Fibroblast of skin of scalp (primary cell): ENCODE results near the gene NLRP5. TPM values are rescaled to one million over a fixed set of nuclear protein-coding genes. Genes with fewer than 3 reads are reported as not detected.
"Not testable (repeated sequence)": the region's sequence is repeated elsewhere in the genome, so short reads cannot be mapped to it uniquely, and the experiment has no call there.

Experiments
- DNase-seq: peaks from one replicate; pipeline ENCODE4 v3.0.0-alpha.2; 2013
- polyA plus RNA-seq, 2 experiments: library from polyadenylated mRNA; unstranded; fragments of 120-200 nt; gene quantifications; one replicate each; pipeline ENCODE4 v1.2.1, GENCODE V29; 2013; ENCODE audit not compliant: insufficient read length in 2 of 2

NLRP5 gene
- polyA plus RNA-seq (2013, experiment 1 of 2; ENCODE audit: insufficient read length) = not detected
- not detected for polyA plus RNA-seq (2013, experiment 2 of 2; ENCODE audit: insufficient read length)

DNA sequence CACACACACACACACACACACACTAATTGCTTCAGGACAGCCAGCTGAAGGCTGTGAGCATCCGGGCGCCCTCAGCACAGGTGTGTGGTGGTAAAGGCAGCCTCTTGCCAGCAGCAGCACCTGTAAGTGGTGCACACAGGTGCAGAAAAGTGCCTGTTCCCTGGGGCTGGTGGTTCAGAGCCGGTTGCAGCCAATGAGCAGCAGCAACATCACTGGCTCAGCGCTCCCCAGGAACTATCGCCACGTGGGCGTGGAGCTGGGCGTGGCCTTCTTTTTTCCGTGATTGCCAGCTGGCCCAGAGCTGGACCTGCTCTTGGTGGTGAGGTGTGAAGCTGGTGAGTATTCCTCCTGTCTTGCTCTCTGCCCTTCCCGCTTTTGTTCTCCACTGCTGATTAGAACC, at the start of gene NLRP5:
TSS of gene NLRP5 (plus strand) at position 289 of the 400 bp plus-strand sequence.
- DNase-seq = no peak

DNA sequence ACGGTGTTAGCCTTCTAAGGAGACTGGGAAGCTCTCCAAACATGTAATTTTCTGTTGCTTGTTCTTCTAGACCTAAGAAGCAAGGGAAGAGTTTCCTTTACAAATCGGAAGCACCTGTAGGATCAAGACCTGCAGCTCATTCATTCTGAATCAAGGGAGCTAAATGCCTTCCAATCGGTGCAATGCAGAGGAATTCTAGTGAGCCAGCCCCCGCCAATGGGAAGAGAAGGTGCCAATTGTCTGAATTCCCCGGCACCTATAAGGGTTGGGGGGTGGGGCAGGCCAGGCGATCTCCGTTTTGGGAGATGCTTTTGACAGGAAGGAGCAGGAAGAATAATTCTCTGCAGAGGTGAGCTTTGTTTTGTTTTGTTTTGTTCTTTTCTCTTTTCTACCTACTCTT, 47.4 kb upstream of the NLRP5 start:
- no peak for DNase-seq

DNA sequence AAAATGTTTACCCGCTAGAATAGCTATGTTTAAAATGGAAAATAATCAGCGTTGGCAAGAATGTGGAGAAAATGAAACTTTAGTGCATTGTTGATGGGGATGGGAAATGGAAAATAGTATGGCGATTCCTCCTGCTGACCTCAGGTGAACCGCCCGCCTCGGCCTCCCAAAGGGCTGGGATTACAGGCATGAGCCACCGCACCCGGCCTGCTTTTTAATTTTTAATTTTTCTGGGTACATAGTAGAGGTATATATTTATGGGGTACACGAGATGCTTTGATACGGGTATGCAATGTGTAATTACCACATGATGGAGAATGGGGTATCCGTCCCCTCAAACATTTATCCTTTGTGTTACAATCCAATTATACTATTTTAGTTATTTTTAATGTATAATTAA, 46.3 kb upstream of the NLRP5 start:
- no peak for DNase-seq

DNA sequence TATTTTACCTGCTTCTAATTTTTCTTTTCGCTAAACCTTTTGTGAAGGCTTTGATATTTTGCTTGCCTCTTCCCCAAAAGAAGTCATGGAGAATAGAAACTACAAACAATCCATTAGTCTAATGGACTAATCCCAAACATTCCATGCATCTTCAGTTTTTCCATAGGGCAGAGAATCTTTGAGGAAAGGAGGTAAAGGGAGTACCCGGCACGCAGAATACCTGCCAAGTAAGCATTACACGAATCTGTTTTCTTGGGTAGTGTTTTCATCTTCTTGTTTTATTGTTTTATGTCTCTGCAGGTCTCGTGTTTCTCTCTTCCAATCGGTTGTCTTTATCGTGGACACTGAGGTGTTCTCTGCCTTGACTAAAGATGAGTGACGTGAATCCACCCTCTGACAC, 39.0 kb upstream of the NLRP5 start, which contains the start of gene NLRP8:
TSS of gene NLRP8 (plus strand) at position 301 of the 400 bp plus-strand sequence.
- no peak for DNase-seq

DNA sequence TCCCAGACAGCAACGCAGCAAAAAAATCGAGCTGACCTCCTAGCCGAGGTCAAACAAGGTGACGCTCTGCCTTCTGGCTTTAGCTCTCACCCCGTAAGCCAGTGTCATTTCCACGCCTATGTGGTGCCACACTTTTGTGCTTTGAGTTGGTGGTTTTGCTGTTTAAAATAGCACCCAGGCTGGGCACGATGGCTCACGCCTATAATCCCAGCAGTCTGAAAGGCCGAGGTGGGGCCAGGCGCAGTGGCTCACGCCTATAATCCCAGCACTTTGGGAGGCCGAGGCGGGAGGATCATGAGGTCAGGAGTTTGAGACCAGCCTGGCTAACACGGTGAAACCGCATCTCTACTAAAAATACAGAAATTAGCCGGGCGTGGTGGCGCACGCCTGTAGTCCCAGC, 36.0 kb upstream of the NLRP5 start:
- DNase-seq = not testable (repeated sequence)

DNA sequence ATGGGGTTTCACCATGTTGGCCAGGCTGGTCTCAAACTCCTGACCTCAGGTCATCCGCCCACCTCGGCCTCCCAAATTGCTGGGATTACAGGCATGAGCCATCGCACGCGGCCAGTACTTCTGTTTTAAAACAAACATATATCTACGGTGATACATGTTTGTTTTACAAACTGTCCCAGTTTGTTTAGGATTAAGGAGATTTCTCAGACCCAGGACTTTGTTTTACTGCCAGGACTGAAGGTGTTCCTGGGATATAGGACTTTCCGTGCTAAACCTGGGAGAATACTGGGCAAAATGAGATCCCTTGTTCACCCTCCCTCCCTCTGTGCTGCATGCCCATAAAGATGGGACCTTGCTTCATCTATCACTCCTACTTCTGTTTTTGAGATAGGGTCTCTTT, 30.1 kb upstream of the NLRP5 start:
- no peak for DNase-seq

DNA sequence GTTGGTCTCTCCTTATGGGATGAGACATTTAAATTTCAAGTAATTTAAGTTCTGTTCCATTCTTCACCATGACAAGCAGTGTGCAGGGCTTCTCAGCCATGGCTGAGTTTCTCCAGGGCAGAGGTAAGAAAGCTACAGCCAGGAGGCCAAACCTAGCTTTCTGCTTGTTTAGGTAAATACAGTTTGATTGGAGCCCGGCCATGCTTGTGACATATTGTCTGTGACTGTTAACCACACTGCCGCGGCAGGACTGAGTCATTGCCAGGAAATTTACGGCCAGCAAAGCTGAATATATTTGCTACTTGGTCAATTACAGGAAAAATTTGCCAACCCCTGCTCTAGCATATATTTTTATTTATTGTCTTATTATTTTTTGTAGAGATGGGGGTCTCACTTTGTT, 28.2 kb upstream of the NLRP5 start:
- no peak for DNase-seq

DNA sequence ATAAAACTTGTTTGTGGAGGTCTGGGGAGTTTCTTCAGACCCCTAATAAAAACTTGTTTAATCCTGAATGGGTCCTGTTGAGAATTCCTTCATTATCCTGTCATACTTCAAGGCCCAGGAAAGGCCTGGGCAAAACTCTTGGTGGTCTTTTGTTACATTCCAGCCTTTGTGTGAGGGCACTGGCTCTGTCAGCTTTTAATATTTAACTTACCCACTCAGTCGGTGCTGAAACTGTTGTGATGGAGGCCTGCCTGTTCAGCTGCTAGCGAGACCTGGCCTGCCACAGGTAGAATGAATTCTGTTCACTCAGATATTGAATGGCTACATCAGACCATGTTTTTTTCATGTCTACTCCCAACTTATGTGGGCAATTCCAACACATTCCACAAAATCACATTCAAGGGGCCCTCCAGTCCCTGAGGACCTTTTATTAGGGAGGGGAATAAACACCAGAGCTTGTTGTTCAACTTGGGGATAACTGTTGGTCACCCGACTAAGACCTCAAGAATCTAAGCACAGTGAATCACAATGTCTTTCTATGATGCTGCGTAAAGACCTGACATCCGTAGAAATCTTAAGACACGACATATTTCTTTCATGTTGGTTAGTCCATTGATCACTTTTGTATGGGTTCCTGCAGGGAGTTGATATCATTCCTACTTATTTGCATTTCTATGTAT, 26.4 kb upstream of the NLRP5 start:
- DNase-seq = no peak

DNA sequence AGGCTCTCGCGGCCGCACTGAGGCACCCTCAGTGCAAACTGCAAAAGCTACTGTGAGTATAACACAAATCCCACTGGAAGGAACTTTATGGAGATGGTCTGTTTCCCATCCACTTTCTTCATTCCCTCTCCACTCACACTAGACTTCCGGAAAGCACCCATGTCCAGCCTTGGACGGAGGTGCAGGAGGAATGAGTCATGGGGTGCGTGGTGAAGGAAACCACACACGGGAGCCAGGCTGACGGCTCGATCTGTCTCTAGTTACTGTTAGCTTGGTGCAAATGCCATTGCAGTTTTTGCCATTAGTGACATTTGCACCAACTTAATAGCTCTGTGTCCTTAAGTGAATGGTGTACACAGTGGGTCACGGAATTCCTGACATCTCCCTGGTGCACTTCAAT, 24.4 kb upstream of the NLRP5 start:
- DNase-seq = no peak

DNA sequence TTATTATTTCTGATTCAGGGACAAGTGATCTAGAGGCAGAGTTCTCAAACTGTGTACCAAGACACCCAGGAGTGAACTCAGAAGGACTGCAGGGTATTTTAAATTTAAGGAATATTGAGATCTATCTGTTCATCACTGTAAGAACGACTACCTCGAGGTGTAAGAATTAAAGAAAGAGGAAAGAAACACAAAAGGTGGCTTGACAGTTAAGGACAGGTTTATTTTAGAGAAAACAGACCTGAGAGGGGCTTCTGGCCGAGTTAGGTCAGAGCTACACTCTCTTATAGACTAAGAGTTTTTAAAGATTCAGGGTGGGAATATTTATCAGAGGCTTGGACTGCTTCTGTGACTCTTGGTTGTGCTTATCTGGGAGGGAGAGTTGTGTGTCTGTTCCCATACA, 12.6 kb upstream of the NLRP5 start:
- no peak for DNase-seq

DNA sequence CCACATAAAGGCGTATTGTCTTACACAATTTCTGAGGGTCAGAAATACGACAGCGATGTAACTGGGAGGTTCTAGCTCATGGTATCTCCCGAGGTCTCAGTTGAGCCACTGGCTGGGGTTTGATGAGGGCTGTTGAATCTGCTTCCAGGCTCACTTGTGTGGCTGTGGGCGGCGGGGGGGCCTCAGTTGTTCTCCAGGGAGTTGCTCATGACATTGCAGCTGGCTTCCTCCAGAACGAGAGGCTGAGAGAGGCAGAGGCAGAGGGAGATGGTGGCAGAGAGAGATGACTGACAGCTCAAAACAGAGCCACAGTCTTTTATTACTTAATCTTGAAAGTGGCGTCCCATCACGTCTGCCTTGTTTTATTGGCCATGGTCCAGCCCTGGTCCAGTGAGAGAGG, 6.2 kb upstream of the NLRP5 start:
- no peak for DNase-seq

DNA sequence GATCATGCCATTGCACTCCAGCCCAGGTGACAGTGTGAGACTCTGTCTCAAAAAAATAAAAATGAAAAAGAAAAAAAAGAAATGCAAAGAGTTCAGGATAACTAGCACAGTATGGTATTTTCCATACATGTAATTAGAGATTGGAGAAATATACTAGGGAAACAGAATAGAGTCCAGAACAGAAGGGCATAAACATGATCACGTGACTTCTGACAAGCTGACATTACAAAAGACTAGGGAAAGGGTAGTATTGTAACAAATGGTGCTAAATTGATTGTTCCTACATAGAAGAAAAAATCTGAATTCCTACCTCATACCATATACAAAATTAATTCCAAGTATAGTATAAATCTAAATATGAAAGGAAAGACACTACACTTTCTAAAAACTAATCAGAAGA, 1.3 kb upstream of the NLRP5 start:
- no peak for DNase-seq

DNA sequence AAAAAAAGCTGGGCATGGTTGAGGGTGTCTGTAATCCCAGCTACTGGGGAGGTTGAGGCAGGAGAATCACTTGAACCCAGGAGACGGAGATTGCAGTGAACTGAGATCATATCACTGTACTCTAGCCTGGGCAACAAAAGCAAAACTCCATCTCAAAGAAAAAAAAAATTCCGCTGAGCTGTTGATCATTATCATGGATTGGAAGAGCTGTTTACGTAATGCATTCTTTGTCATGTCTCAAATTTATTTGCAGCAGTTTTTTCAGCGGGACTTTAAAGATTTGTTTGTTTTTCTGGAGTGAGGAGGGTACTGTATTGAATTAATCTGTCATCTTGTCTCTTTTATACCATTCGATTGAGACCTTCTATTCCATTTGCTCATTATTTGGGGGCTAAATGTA, 4.3 kb downstream of the NLRP5 start:
- no peak for DNase-seq

DNA sequence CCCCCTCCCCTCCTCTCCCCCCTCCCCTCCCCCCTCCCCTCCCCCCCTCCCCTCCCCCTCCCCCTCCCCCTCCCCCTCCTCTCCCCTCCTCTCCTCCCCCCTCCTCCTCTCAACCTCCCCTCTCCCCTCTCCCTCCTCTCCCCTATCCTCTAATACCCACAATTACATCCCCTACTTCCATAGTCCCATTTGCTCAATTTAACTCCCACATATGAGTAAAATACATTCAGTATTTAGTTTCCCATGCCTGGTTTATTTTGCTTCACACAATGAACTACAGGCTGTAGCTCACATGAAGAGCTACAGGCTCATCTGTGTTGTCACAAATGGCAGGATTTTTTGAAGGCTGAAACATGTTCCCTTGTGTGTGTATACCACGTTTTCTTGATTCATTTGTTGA, 6.9 kb downstream of the NLRP5 start:
- no peak for DNase-seq

DNA sequence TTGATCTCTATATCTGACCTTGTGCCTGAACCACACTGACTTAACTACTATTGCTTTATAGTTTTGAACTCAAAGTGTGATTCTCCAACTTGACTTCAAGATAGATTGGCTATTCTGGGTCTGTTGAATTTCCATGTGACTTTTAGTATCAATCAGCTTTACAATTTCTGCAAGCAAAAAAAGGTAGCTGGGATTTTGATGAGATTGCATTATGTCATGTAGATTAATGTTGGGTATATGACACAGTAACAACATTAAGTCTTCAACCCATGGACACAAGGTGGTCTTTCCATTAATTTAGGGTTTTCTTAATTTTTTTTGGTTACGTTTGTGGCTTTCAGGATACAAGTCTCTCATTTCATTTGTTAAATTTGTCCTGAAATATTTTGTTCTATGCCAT, 28.2 kb downstream of the NLRP5 start:
- no peak for DNase-seq

DNA sequence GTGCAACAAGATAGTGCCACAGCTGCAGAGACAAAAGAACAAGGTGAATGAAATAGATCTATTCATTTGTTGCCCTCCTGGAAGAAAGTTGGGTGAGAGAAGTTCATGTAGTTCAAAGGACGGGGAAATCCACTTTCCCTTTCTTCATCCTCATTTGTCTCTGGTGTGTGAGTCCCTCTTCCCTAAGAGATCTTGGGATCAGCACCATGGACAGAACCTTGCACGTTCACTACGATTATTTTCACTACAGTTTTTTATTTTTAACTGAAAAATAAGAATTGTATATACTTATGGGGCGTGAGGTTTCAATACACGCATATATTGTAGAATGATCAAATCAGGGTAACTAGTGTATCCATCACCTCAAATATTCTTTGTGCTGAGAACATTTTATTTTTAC, 29.2 kb downstream of the NLRP5 start:
- no peak for DNase-seq

DNA sequence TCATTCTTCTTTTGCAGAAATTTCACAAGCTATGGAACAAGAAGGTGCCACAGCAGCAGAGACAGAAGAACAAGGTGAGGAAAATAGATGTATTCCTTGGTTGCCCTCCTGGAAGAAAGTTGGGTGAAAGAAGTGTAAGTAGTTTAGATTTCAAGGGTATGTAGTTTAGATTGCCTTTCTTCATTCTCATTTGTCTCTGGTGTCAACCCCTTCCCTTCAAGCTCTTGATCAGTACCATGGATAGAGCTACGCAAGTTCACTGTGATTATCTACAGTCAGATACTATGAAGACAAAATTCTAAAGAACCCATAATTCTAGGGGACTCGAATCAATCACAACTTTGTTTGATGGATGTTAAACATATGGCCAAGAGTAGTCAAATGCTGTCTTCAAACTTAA, 32.8 kb downstream of the NLRP5 start:
- DNase-seq = not testable (repeated sequence)

DNA sequence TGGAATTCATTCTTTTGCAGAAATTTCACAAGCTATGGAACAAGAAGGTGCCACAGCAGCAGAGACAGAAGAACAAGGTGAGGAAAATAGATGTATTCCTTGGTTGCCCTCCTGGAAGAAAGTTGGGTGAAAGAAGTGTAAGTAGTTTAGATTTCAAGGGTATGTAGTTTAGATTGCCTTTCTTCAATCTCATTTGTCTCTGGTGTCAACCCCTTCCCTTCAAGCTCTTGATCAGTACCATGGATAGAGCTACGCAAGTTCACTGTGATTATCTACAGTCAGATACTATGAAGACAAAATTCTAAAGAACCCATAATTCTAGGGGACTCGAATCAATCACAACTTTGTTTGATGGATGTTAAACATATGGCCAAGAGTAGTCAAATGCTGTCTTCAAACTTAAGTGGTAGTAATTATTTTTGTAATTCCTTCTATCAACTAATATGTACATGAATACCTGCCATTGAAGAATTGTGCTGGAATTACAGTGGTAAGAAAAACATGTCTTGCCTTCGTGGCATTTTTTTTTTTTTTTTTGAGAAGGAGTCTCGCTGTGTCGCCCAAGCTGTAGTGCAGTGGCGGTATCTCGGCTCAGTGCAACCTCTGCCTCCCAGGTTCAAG, 33.9 kb downstream of the NLRP5 start:
- DNase-seq = not testable (repeated sequence)

DNA sequence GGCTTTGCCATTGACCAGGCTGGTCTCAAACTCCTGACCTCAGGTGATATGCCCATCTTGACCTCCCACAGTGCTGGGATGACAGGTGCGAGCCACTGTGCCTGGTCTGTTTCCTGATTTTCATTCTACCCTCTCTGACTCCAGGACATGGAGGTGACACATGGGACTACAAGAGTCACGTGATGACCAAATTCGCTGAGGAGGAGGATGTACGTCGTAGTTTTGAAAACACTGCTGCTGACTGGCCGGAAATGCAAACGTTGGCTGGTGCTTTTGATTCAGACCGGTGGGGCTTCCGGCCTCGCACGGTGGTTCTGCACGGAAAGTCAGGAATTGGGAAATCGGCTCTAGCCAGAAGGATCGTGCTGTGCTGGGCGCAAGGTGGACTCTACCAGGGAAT, 40.2 kb downstream of the NLRP5 start:
- DNase-seq = no peak

DNA sequence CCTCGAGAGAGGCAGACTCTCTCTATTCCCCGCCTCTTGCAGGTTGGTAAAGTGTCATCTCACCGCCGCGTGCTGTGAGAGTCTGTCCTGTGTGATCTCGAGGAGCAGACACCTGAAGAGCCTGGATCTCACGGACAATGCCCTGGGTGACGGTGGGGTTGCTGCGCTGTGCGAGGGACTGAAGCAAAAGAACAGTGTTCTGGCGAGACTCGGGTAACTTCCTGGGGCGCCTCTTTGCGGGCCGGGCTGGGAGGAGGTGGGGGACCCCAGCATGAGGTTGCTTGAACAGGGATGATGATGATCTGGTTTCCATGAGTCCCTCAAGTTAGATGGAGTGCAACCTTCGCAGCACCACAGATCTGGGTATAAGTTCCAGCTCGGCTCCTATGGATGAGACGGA, 67.0 kb downstream of the NLRP5 start:
- no peak for DNase-seq

DNA sequence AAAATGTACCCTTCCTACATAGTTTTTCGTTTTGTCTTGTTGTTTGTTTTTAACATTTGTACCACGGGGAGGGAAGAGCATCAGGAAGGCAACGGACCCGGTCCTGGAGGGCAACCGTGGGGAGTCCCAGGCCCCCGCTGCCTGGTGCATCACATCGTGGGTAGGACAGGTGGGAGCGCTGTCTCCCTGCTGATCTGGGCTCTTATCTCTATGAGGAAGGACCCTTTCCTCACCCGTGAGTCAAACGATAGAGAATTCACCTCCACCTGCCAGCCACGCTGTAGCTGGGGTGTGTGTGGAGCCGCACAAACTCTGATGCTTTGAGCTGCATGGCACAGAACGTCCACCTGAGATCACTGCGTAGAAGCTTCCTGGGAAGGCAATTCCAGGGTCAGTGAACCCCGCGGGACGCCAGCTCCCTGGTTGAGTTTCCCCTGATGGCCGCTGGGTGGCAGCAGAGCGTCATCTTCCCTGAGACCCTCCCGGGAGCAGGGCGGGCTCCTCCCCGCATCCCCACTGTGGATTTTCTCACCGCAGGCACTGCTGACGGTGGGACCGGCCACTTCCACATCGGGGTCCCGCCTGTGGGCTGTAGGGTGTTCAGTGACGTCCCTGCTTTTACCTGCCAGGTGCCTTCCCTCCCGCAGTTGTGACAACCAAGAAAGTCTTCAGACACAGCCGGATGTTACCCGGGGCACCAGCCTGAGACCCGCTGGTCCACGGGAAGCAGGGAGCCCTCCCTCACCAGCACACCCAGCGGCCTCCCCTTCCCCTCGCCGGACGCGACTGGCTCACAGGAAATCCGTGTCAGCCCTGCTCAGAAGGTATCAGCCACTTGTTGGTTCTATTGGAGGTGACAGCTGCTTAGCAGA, 79.8 kb downstream of the NLRP5 start:
- peak; percentile 45 for DNase-seq

DNA sequence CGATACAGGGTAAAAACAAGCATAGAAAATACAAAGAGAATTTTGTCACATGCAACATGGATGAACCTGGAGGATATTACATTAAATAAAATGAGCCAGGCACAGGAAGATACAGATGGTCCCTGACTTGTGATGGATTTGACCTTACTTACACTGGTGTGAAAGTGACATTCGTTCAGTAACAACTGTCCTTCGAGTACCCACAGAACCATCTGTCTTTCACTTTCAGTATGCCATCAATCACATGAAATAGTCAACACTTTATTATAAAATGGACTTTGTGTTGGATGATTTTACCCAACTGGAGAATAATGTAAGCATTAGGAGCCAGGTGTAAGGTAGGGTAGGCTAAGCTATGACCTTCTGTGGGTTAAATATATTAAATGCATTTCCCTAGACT, 83.1 kb downstream of the NLRP5 start:
- DNase-seq = no peak

DNA sequence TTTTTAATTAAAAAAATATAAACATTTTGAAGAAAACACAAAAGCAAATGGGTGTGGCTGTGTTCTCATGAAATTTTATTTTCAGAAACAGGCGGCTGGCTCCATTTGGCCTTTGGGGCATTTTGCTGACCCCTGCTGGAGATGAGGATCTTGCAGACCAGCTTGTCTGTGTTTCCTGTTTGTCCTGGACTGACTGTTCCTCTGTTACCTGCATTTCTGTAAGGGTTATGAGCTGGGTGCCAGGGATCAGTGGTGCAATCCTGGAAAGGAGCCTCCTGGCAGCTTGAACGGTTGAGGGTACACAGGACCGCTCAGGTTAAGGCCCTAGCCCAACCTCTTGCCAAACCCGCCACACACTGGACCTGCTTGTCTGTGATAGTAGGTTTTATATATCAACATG, 84.6 kb downstream of the NLRP5 start:
- DNase-seq = no peak

DNA sequence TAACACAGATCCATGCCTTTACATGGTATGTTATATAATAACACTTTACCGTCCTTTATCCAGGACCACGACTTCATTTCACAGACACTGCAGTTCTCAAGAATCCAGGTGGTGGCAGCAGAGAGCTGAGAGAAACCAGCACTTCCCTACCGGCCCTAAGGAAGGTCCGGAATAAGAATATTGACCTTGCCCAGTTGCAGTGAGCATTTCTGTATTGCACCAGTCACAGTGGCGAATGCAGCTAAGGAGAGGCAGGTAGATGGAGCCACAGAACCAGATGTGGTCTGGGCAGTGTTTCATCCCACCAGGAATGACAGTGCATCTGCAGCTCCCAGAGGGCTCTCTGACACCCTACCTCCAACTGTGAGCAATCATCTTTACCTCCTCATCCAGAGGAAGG, 89.9 kb downstream of the NLRP5 start:
- peak; percentile 51 for DNase-seq
